Uterus (tissue), 2 donors: ENCODE results near the gene MORN4.

Source experiments
- POLR2A ChIP-seq, 2 donors: fragments of 450-650 bp; IDR thresholded peaks; one replicate each; pipeline ENCODE4 v1.6.1; 2016; ENCODE audit warnings: antibody characterized with exemption in 2 of 2, mild to moderate bottlenecking in 1 of 2, moderate library complexity in 1 of 2
- TF ChIP-seq, protein P1 (sequence below), 4 experiments: fragments of 200-600 bp in 2 of 4; fragments of 450-650 bp in 2 of 4; sonication (generic) in 2 of 4; IDR thresholded peaks; one replicate each; pipeline ENCODE4 v1.5.1; 2016 to 2019; ENCODE audit warnings: antibody characterized with exemption in 4 of 4, mild to moderate bottlenecking in 2 of 4, moderate library complexity in 1 of 4

DNA sequence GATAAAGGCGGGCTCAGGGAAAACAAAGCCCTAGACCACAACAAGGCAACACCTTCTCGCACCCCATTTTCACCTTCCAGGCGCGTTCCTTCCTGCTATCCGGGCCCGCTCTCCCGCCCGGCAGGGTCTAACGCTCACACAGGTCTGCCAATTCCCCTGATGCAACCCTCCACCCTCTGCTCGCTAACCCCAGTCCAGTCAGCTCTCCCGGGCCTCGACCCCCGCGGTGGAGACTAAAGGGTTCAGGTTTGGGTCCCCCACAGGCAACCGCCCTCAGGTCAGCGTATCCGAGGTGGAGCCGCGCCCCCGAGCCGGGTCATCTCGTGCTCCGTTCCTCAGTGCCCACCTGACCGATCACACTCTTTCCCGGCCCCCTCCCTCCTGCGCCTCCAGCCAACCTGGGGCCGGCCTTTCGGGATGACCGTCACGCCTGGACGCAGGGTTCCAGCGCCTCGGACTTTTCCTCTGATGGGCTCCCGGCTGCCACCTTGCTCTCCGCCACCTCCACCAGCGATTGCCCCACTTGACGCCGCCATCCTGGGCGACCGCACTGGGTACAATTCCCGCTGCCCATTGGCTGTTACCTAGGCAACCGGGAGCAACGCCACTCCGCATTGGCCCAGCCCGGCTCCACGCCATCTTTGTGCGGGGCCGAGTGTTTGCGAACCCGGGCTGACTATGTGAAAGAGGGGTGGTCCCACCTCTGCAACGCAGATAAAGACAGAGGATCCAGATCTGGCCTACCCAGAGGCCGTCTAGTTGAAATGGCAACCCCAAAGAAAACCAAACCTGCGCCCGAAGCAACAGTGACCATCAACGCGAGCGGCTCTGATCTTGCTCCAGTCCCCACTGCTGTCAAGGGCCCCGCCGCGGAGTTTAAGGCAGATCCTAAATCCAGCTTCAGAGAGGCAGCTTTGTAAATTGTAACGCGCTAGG is at the start of gene MORN4:
- TF ChIP-seq, protein P1, sequence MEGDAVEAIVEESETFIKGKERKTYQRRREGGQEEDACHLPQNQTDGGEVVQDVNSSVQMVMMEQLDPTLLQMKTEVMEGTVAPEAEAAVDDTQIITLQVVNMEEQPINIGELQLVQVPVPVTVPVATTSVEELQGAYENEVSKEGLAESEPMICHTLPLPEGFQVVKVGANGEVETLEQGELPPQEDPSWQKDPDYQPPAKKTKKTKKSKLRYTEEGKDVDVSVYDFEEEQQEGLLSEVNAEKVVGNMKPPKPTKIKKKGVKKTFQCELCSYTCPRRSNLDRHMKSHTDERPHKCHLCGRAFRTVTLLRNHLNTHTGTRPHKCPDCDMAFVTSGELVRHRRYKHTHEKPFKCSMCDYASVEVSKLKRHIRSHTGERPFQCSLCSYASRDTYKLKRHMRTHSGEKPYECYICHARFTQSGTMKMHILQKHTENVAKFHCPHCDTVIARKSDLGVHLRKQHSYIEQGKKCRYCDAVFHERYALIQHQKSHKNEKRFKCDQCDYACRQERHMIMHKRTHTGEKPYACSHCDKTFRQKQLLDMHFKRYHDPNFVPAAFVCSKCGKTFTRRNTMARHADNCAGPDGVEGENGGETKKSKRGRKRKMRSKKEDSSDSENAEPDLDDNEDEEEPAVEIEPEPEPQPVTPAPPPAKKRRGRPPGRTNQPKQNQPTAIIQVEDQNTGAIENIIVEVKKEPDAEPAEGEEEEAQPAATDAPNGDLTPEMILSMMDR (IDR thresholded peaks at IDR 0.05): peak in 2 of 4 experiments; percentile 3 to 6
- no peak for TF ChIP-seq POLR2A (IDR thresholded peaks at IDR 0.05)
